ENCODE results near the gene ID3.

DNA sequence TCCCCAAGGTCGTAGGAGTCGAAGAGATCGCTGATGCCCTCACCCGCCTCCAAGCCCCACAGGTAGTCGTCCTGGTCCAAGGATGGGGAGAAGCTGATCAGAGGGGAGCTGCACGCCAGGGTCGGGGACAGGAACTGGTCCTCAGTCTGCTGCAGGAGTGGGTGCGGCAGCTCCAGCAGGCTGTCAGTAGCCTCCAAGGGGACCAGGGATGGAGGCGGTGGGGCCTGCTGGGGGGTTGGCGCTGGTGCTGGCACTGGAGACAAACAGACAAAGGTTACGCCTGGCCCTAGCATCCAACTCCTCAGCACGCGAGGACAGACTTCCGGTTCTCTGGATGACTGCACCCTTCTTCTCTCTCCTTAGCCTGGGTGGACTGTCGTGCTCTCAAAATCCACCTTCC lies 49.4 kb downstream of the ID3 start:
- TF ChIP-seq, protein P1, sequence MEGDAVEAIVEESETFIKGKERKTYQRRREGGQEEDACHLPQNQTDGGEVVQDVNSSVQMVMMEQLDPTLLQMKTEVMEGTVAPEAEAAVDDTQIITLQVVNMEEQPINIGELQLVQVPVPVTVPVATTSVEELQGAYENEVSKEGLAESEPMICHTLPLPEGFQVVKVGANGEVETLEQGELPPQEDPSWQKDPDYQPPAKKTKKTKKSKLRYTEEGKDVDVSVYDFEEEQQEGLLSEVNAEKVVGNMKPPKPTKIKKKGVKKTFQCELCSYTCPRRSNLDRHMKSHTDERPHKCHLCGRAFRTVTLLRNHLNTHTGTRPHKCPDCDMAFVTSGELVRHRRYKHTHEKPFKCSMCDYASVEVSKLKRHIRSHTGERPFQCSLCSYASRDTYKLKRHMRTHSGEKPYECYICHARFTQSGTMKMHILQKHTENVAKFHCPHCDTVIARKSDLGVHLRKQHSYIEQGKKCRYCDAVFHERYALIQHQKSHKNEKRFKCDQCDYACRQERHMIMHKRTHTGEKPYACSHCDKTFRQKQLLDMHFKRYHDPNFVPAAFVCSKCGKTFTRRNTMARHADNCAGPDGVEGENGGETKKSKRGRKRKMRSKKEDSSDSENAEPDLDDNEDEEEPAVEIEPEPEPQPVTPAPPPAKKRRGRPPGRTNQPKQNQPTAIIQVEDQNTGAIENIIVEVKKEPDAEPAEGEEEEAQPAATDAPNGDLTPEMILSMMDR (conservative IDR thresholded peaks at IDR 0.05; ENCODE audit: low read depth, low read length), result no peak
- TF ChIP-seq EZH2 (IDR thresholded peaks at IDR 0.05; ENCODE audit: low read length, unreplicated experiment) (no peak), EZH2phosphoT487 (IDR thresholded peaks at IDR 0.05; ENCODE audit: borderline replicate concordance, low read length) (no peak)
